ENCODE measurements around the gene TBC1D25.
A peak's percentile ranks its signal among the peaks of the same experiment; 100 is the strongest.

TBC1D25 gene, protein sequence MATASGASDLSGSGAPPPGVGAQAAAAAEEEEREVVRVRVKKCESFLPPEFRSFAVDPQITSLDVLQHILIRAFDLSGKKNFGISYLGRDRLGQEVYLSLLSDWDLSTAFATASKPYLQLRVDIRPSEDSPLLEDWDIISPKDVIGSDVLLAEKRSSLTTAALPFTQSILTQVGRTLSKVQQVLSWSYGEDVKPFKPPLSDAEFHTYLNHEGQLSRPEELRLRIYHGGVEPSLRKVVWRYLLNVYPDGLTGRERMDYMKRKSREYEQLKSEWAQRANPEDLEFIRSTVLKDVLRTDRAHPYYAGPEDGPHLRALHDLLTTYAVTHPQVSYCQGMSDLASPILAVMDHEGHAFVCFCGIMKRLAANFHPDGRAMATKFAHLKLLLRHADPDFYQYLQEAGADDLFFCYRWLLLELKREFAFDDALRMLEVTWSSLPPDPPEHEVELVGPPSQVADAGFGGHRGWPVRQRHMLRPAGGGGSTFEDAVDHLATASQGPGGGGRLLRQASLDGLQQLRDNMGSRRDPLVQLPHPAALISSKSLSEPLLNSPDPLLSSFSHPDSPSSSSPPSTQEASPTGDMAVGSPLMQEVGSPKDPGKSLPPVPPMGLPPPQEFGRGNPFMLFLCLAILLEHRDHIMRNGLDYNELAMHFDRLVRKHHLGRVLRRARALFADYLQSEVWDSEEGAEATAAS

DNA sequence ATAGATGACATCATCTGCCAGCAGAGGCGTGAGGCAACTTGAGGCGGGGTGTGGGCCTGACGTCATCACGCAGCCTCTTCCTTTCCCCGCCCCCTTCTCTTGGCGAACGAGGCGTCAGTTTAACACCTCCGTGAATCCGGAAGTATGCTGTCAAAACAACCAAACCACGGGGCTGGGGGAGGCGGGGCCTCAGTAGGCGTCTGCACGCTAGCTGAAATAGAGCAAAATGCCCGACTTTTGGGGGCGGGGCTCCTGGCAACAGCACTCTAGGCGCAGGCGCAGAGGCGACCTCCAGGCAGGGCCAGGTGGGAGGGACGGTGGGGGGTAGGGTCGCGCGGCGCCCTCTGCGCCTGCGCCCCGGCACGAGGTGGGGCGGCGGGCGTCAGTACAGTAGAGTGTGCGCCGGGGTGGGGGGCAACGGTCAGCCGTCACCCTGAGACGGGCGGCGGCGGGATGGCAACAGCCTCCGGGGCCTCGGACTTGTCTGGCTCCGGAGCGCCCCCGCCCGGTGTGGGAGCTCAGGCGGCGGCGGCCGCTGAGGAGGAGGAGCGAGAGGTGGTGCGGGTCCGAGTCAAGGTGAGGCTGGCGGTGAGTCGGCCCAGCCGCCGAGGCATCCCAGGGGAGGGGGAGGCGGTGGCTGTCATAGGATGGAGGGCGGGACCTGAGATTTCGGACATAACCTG lies at the start of gene TBC1D25:
TBC1D25 (plus strand) TSS at position 370 of the 683 bp plus-strand sequence; CDS start at position 454, 84 bp downstream.
- TF ChIP-seq ZBTB7A (IDR thresholded peaks at IDR 0.05; ENCODE audit: low read depth) (0 out of 2 replicates have a peak, but pooled peaks have one; percentile 37), EP300 (IDR thresholded peaks at IDR 0.05; ENCODE audit: borderline replicate concordance) (no peak), CREB1 (IDR thresholded peaks at IDR 0.05; ENCODE audit: low read depth) (peak; percentile 83), CEBPB (IDR thresholded peaks at IDR 0.05) (peak; percentile 41; the same call in 1 of the 2 replicates), TCF12 (IDR thresholded peaks at IDR 0.05; ENCODE audit: low read depth) (0 out of 2 replicates have a peak, but pooled peaks have one; percentile 14), RAD21 (IDR thresholded peaks at IDR 0.05; ENCODE audit: low read depth) (no peak)
- TF ChIP-seq, protein P1, sequence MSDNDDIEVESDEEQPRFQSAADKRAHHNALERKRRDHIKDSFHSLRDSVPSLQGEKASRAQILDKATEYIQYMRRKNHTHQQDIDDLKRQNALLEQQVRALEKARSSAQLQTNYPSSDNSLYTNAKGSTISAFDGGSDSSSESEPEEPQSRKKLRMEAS (IDR thresholded peaks at IDR 0.05), result peak; percentile 39; the same call in 1 of the 2 replicates
- TF ChIP-seq, protein P2, sequence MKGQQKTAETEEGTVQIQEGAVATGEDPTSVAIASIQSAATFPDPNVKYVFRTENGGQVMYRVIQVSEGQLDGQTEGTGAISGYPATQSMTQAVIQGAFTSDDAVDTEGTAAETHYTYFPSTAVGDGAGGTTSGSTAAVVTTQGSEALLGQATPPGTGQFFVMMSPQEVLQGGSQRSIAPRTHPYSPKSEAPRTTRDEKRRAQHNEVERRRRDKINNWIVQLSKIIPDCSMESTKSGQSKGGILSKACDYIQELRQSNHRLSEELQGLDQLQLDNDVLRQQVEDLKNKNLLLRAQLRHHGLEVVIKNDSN (IDR thresholded peaks at IDR 0.05), result peak; percentile 39

DNA sequence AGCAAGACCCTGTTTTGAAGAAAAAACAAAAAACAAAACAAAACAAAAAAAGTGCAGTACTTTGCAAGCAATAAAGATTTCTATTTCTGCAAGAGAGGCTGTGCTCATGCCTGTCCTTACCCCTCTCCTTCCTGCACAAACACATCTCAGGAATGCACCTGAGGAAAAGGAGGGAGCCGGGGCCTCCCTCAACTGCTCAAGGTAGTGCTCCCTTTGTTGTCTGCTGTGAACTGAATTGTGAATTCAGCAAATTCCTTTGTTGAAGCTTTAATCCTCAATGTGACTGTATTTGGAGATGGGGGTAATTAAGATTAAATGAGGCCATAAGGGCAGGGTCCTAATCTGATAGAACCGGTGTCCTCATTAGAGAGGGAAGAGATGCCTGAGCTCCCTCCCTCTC lies 49.6 kb upstream of the TBC1D25 start:
- TF ChIP-seq, protein P2 (IDR thresholded peaks at IDR 0.05), result no peak
- TF ChIP-seq EGR1 (IDR thresholded peaks at IDR 0.05) (no peak), NFIC (IDR thresholded peaks at IDR 0.05) (no peak)

DNA sequence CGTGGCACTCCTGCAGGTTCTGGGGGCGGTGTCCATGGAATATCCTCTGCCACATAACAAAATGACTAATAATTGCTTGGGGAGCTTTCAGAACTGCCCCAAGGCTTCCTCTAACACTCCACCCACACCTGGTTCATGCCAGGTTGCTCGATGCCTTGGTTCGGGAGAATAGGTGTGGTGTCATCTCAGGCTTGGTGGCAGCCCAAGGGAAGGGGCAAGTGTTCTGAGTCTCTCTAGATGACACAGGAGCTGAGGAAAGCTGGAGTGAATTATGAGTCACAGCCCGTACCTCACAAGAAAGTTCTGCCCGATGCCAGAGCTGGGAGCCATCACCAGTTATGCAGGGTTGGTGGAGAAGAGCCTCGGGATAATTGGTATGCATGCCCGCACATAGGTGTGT lies 48.9 kb upstream of the TBC1D25 start:
- TF ChIP-seq EP300 (IDR thresholded peaks at IDR 0.05; ENCODE audit: borderline replicate concordance) (no peak), CREB1 (IDR thresholded peaks at IDR 0.05; ENCODE audit: low read depth) (no peak), YY1 (IDR thresholded peaks at IDR 0.05; ENCODE audit: low read depth) (no peak), RAD21 (IDR thresholded peaks at IDR 0.05; ENCODE audit: low read depth) (no peak), TAF1 (IDR thresholded peaks at IDR 0.05; ENCODE audit: low read depth) (no peak), NFIC (IDR thresholded peaks at IDR 0.05) (no peak), CEBPB (IDR thresholded peaks at IDR 0.05) (no peak), TCF12 (IDR thresholded peaks at IDR 0.05; ENCODE audit: low read depth) (no peak), FOXM1 (IDR thresholded peaks at IDR 0.05; ENCODE audit: borderline replicate concordance, low read depth) (no peak), EGR1 (IDR thresholded peaks at IDR 0.05) (no peak), TEAD4 (IDR thresholded peaks at IDR 0.05) (no peak), ZBTB7A (IDR thresholded peaks at IDR 0.05; ENCODE audit: low read depth) (no peak)
- TF ChIP-seq, protein P3, sequence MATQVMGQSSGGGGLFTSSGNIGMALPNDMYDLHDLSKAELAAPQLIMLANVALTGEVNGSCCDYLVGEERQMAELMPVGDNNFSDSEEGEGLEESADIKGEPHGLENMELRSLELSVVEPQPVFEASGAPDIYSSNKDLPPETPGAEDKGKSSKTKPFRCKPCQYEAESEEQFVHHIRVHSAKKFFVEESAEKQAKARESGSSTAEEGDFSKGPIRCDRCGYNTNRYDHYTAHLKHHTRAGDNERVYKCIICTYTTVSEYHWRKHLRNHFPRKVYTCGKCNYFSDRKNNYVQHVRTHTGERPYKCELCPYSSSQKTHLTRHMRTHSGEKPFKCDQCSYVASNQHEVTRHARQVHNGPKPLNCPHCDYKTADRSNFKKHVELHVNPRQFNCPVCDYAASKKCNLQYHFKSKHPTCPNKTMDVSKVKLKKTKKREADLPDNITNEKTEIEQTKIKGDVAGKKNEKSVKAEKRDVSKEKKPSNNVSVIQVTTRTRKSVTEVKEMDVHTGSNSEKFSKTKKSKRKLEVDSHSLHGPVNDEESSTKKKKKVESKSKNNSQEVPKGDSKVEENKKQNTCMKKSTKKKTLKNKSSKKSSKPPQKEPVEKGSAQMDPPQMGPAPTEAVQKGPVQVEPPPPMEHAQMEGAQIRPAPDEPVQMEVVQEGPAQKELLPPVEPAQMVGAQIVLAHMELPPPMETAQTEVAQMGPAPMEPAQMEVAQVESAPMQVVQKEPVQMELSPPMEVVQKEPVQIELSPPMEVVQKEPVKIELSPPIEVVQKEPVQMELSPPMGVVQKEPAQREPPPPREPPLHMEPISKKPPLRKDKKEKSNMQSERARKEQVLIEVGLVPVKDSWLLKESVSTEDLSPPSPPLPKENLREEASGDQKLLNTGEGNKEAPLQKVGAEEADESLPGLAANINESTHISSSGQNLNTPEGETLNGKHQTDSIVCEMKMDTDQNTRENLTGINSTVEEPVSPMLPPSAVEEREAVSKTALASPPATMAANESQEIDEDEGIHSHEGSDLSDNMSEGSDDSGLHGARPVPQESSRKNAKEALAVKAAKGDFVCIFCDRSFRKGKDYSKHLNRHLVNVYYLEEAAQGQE (IDR thresholded peaks at IDR 0.05; ENCODE audit: low read depth), result no peak
- TF ChIP-seq, protein P1 (IDR thresholded peaks at IDR 0.05), result no peak
- TF ChIP-seq, protein P2 (IDR thresholded peaks at IDR 0.05), result no peak

DNA sequence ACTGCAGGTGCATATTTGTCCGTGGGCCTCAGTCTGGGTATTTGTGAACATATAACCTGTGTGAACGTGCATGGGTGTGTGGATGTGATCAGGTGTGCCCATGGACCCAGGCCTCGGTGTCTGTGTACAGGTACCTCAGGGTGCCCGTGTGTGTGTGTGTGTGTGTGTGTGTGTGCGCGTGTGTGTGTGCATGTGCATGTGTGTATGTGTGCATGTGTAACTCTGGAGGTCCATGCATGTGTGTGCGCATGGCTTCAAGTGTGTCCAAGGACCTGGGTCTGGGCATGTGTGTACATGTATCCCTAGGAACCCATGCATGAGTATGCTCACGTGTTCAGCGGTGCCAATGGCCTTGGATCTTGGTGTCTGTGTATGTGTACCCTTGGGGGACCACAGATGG lies 47.7 kb upstream of the TBC1D25 start:
- TF ChIP-seq YY1 (IDR thresholded peaks at IDR 0.05; ENCODE audit: low read depth) (no peak), EP300 (IDR thresholded peaks at IDR 0.05; ENCODE audit: borderline replicate concordance) (no peak)

DNA sequence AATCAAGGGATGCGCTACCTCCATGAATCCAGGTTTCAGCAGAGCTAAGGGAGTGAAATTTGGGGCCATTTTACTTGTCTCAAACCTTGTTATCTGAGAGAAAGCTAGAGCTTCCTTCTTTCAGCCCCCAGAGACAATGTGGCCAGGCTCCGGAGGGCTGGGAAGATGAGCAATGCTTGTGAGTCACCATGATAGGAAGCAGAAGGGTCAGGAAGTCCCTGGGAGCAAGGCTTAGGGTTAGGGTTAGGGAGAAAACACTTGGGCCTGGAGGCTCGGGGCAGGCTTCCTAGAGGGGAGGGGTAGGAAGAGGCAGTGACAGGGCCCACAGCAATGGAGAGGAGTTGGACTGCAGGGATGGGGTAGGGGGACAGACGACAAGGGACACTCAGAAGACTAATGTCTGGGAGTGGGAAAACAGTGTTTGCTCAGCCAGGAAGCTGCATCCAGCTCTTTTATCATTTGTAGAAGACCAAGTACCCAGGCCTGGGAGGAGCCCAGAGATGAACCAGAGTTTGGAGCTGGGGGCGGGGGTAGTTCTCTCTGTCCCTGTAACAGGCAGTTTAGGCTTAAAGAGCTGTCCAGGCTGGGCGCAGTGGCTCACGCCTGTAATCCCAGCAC lies 47.1 kb upstream of the TBC1D25 start:
- TF ChIP-seq EP300 (IDR thresholded peaks at IDR 0.05; ENCODE audit: borderline replicate concordance), result no peak

DNA sequence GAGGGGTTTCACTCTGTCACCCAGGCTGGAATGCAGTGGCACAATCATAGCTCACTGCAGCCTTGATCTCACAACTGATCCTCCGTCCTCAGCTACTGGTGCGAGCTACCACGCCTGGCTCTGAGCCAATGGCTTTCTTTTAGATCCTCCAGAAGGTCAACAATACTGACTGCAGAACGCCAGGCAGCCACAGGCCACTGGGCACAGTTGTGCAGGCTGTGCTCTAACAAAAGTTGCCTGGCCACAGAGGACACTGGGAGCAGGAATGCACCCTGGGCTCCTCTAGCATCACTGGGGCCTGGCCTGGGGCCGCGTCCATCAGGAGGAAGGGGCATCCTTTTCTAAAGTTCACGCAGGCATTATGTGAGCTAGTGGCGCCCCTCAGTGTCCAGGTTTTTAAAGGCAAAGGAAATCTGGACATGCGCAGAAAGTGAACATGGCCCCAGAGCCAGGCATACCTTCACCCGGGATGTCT lies 45.6 kb upstream of the TBC1D25 start:
- TF ChIP-seq RAD21 (IDR thresholded peaks at IDR 0.05; ENCODE audit: low read depth) (peak; percentile 67), TEAD4 (IDR thresholded peaks at IDR 0.05) (no peak), CREB1 (IDR thresholded peaks at IDR 0.05; ENCODE audit: low read depth) (no peak), CEBPB (IDR thresholded peaks at IDR 0.05) (no peak), EGR1 (IDR thresholded peaks at IDR 0.05) (no peak), FOXM1 (IDR thresholded peaks at IDR 0.05; ENCODE audit: borderline replicate concordance, low read depth) (no peak), ZBTB7A (IDR thresholded peaks at IDR 0.05; ENCODE audit: low read depth) (no peak), TCF12 (IDR thresholded peaks at IDR 0.05; ENCODE audit: low read depth) (no peak), TAF1 (IDR thresholded peaks at IDR 0.05; ENCODE audit: low read depth) (no peak), NFIC (IDR thresholded peaks at IDR 0.05) (peak; percentile 45; the same call in 1 of the 2 replicates)
- TF ChIP-seq, protein P2 (IDR thresholded peaks at IDR 0.05), result no peak
